Measurements from ENCODE around the gene RAB35.

Gene RAB35

DNA sequence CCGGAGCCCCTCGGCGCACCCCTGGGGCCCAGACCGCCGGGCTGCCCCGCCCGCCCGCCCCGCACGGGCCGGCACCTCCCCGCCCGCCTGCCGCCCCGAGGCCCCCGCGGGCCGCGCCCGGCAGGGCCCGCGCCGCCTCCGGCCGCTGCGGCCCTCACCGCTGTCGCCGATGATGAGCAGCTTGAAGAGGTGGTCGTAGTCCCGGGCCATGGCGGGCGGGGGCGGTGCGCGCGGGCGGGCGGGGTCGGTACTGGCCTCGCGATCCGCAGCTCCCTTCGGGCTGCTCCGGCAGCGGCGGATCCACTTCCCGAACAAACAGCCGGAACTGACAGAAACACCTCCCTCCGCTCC, at the start of gene RAB35:
TSS of gene RAB35 (minus strand) at position 313 of the 351 bp plus-strand sequence. CDS start at position 210, 103 bp downstream.
- Mint-ChIP-seq H3K4me1 (peaks cover 62% of the 10 kb centered on the region), H3K27me3 (ENCODE audit: low read depth, poor library complexity) (peaks cover 3% of the 10 kb centered on the region), H3K36me3 (ENCODE audit: low read depth) (peaks cover 29% of the 10 kb centered on the region), H3K27ac (peak within 1 kb of the TSS; percentile 91), H3K4me3 (peak within 1 kb of the TSS; percentile 92), H3K9me3 (no peaks in the 10 kb centered on the region)
- TF ChIP-seq, protein P1, sequence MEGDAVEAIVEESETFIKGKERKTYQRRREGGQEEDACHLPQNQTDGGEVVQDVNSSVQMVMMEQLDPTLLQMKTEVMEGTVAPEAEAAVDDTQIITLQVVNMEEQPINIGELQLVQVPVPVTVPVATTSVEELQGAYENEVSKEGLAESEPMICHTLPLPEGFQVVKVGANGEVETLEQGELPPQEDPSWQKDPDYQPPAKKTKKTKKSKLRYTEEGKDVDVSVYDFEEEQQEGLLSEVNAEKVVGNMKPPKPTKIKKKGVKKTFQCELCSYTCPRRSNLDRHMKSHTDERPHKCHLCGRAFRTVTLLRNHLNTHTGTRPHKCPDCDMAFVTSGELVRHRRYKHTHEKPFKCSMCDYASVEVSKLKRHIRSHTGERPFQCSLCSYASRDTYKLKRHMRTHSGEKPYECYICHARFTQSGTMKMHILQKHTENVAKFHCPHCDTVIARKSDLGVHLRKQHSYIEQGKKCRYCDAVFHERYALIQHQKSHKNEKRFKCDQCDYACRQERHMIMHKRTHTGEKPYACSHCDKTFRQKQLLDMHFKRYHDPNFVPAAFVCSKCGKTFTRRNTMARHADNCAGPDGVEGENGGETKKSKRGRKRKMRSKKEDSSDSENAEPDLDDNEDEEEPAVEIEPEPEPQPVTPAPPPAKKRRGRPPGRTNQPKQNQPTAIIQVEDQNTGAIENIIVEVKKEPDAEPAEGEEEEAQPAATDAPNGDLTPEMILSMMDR (IDR thresholded peaks at IDR 0.05), result no peak
- no peak for DNase-seq

DNA sequence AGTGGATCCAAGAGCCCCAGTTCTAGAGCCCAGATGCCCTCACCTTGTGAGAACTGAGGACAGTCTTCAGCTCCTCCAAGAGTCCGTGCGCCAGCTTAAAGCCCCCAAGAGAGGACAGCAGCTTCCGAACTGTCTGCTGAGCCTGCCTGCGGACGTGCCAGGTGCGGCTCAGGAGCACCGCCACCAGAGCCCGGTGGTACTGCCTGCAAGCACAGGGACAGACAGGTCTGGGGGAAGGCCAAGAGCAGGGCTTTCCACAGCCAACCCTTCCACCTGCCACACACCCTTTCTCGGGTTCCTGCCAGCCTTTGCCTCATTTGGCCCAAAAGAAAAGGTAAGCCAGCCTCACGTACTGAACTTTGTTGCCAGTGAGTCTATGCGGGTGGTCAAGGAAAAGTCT, 47.7 kb upstream of the RAB35 start:
- TF ChIP-seq, protein P1 (IDR thresholded peaks at IDR 0.05), result no peak
- Mint-ChIP-seq H3K9me3 (no peaks in the 10 kb centered on the region), H3K27me3 (ENCODE audit: low read depth, poor library complexity) (no peaks in the 10 kb centered on the region), H3K4me1 (no peaks in the 10 kb centered on the region), H3K36me3 (ENCODE audit: low read depth) (peaks cover 60% of the 10 kb centered on the region), H3K4me3 (no peak overlapping the region), H3K27ac (no peak overlapping the region)
- no peak for DNase-seq

DNA sequence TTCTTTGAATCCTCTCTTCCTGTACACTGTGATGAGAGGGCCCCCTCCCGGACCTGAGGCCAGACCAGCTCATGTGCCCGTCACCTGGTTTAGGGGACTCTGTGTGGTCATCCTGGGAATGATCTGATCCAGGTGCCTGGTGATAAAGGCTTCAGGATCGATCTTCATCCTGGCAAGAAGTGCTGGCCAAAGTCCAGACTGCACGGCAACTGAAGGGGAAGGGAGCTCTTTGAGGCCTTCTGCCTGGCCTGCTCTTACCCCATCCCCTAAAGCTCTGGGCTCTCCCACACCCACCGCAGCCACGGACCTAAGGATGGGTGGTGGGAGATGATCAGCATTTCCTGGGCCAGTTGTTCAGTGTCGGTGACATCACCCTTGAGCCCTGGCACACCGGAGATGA, 46.2 kb upstream of the RAB35 start:
- peaks cover 61% of the 10 kb centered on the region for H3K36me3 Mint-ChIP-seq (ENCODE audit: low read depth)
- no peak overlapping the region for H3K4me3 Mint-ChIP-seq
- no peak overlapping the region for H3K27ac Mint-ChIP-seq
- no peaks in the 10 kb centered on the region for H3K9me3 Mint-ChIP-seq
- TF ChIP-seq, protein P1 (IDR thresholded peaks at IDR 0.05), result no peak
- no peaks in the 10 kb centered on the region for H3K4me1 Mint-ChIP-seq
- H3K27me3 Mint-ChIP-seq (ENCODE audit: low read depth, poor library complexity), result no peaks in the 10 kb centered on the region
- DNase-seq, result no peak

DNA sequence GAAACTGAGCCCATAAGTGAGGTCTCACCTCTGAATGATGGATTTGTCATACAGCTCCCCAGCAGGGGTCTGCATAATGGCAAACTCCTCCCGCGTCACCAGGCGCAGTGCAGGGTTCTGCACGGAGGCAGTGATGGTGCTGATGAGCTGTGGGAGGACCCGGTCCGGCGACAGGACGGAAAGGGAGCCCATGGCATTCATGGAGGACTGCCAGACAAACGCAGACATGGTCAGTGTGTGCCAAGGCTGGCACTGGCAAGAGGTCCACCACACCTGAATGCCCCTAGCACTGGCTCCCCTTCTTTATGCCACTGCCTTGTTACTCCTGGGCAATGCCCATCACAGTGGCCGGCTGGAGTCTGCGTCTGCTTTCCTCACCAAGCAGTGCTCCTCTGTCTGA, 45.3 kb upstream of the RAB35 start:
- H3K36me3 Mint-ChIP-seq (ENCODE audit: low read depth), result peaks cover 66% of the 10 kb centered on the region
- TF ChIP-seq, protein P1 (IDR thresholded peaks at IDR 0.05), result no peak
- H3K9me3 Mint-ChIP-seq, result no peaks in the 10 kb centered on the region
- no peaks in the 10 kb centered on the region for H3K27me3 Mint-ChIP-seq (ENCODE audit: low read depth, poor library complexity)
- H3K4me3 Mint-ChIP-seq, result no peak overlapping the region
- DNase-seq, result no peak
- no peak overlapping the region for H3K27ac Mint-ChIP-seq
- no peaks in the 10 kb centered on the region for H3K4me1 Mint-ChIP-seq

DNA sequence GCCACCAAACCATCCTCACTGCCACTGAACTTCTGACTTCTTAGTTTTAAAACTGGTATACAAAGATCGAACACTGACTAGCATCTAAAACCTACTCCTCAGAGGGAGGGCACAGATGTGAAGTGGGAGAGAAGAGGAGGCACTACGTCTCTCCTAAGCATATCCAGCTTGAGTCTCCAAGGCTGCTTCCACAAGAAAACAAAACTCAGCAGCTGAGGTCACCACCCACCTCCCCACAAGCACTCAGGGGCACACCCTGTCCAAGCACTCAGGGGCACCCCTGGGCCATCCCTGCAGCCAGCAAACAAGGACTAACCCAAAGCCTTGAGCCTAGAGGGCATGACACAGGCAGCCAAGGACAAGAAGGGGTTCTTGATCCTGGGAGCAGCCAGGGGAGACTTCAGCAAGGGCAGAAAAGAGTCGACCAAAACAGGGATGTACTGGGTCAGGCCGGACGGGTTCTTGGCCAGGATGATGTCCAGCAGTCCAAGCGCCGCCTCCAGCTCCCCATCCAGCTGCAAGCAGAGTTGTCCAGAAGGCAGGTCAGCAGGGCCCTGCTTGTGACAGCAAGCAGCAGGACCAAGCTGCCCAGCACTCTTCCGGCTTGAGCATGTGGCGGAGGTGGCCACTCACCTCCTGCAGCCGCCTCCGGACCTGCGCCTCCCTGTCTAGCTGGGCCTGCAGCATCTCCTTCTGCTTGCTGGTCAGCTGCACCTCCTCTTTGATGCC, 43.1 kb upstream of the RAB35 start:
- H3K9me3 Mint-ChIP-seq, result no peaks in the 10 kb centered on the region
- no peak overlapping the region for H3K4me3 Mint-ChIP-seq
- H3K27ac Mint-ChIP-seq, result no peak overlapping the region
- H3K27me3 Mint-ChIP-seq (ENCODE audit: low read depth, poor library complexity), result no peaks in the 10 kb centered on the region
- peaks cover 81% of the 10 kb centered on the region for H3K36me3 Mint-ChIP-seq (ENCODE audit: low read depth)
- TF ChIP-seq, protein P1 (IDR thresholded peaks at IDR 0.05), result no peak
- no peaks in the 10 kb centered on the region for H3K4me1 Mint-ChIP-seq
- no peak for DNase-seq

DNA sequence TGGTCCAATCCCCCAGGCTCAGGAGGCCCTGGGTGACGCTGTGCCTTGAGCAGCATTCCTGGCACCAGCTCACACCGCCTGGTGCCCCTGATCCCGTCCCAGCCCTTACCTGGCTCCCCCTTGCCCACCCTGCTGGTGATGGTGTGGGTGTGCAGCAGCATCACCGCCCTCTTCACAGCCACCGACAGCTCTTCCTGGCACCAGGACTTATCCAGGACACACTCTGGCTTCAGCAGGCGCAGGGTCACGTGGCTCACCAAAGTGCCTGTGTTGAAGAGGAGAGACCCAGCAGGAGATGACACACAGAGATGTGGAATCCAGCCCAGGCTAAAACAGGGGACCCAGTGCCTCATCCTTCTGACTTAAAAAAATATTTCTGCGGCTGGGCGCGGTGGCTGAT, 41.8 kb upstream of the RAB35 start:
- no peaks in the 10 kb centered on the region for H3K27me3 Mint-ChIP-seq (ENCODE audit: low read depth, poor library complexity)
- TF ChIP-seq, protein P1 (IDR thresholded peaks at IDR 0.05), result no peak
- H3K36me3 Mint-ChIP-seq (ENCODE audit: low read depth), result peaks cover 76% of the 10 kb centered on the region
- DNase-seq, result no peak
- H3K4me3 Mint-ChIP-seq, result no peak overlapping the region
- no peak overlapping the region for H3K27ac Mint-ChIP-seq
- H3K4me1 Mint-ChIP-seq, result no peaks in the 10 kb centered on the region
- H3K9me3 Mint-ChIP-seq, result no peaks in the 10 kb centered on the region

All from nephron progenitor cell (in vitro differentiated cells).